Activated naive CD4-positive, alpha-beta T cell (primary cell): ENCODE data around the gene SYNPR.
"Not testable (repeated sequence)": the region's sequence is repeated elsewhere in the genome, so short reads cannot be mapped to it uniquely, and the experiment has no call there.

Source experiments
- DNase-seq, 4 experiments: peaks; one replicate each; lab custom pipeline; 2025; lab: John Stamatoyannopoulos, UW

Gene SYNPR

GRCh38 chr3:63278171-63279004, at the start of gene SYNPR:
TSS of gene SYNPR (plus strand) at chr3:63278308.
- no peak for DNase-seq

GRCh38 chr3:63228677-63229076, 49.4 kb upstream of the SYNPR start:
- no peak for DNase-seq

GRCh38 chr3:63230146-63230545, 48.0 kb upstream of the SYNPR start:
- no peak for DNase-seq

GRCh38 chr3:63231643-63232042, 46.5 kb upstream of the SYNPR start:
- DNase-seq, result no peak

- DNase-seq, result no peak
Measured at GRCh38 chr3:63232764-63233396, 45.2 kb upstream of the SYNPR start.

- no peak for DNase-seq
Measured at GRCh38 chr3:63240381-63240902, 37.7 kb upstream of the SYNPR start.

- no peak for DNase-seq
Measured at GRCh38 chr3:63242124-63242523, 36.0 kb upstream of the SYNPR start.

- no peak for DNase-seq
Measured at GRCh38 chr3:63244486-63244885, 33.6 kb upstream of the SYNPR start.

- no peak for DNase-seq
Measured at GRCh38 chr3:63245726-63246241, 32.3 kb upstream of the SYNPR start.

- DNase-seq, result no peak
Measured at GRCh38 chr3:63248015-63248414, 30.1 kb upstream of the SYNPR start.

GRCh38 chr3:63251499-63251898, 26.6 kb upstream of the SYNPR start:
- no peak for DNase-seq

GRCh38 chr3:63255819-63256218, 22.3 kb upstream of the SYNPR start:
- not testable (repeated sequence) for DNase-seq

GRCh38 chr3:63264716-63265115, 13.4 kb upstream of the SYNPR start:
- DNase-seq, result no peak

- DNase-seq, result no peak
Measured at GRCh38 chr3:63274359-63274758, 3.7 kb upstream of the SYNPR start.

GRCh38 chr3:63279005-63279841, 1.1 kb downstream of the SYNPR start:
- no peak for DNase-seq

GRCh38 chr3:63287610-63288009, 9.5 kb downstream of the SYNPR start:
- no peak for DNase-seq

GRCh38 chr3:63290686-63291085, 12.6 kb downstream of the SYNPR start:
- no peak for DNase-seq

GRCh38 chr3:63294332-63294731, 16.2 kb downstream of the SYNPR start:
- DNase-seq, result no peak

- no peak for DNase-seq
Measured at GRCh38 chr3:63295356-63295755, 17.2 kb downstream of the SYNPR start.

GRCh38 chr3:63295806-63296205, 17.7 kb downstream of the SYNPR start:
- no peak for DNase-seq

- DNase-seq, result no peak
Measured at GRCh38 chr3:63296249-63296648, 18.1 kb downstream of the SYNPR start.

GRCh38 chr3:63303238-63303637, 25.1 kb downstream of the SYNPR start:
- no peak for DNase-seq
